Measurements from ENCODE around the gene KLF16. TPM values are rescaled to one million over a fixed set of nuclear protein-coding genes. Genes with fewer than 3 reads are reported as not detected.

Gene KLF16
- total and polyA plus RNA-seq, 9 of the 15 experiments (the other 6 are each of a cell fraction or from before 2014, with no cell fraction given): 0.04 to 60.4 (median 6.8) TPM

DNA sequence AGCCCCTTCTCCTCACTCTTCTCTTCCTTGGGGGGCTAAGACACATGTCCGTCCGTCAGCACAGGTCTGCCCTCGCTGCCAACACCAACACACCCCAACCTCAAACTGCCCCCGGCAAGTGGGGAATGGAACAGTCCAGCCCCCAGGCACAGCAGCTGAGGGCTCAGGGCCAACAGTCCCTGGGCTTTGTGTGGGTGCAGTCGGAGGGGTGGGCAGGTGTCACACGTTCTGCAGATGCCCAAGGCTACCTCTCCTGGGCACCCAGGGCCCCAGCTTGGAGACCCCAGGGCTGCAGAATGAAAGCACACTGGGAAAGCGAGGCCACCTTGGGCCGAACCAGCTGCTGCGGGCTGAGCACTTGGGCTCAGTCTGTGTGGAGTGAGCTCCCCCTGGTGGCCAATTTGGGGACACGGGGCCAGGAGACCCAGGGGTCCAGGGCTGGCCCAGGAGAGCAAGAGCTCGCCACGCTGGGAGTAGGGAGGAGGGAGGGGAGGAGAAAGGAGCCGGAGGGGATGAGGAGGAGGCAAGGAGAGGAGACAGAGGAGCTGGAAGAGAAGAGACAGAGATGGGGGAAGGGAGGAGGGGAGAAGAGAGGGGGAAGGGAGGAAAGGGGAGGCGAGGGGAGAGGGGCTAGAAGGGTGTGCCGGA, 37.3 kb downstream of the KLF16 start (continued):
- no peak for TF ChIP-seq NR4A1 (CRISPR knock-in tag; IDR thresholded peaks at IDR 0.05)
- TF ChIP-seq NR4A1 (tag; IDR thresholded peaks at IDR 0.05): no peak
- TF ChIP-seq GTF2A2 (tag; IDR thresholded peaks at IDR 0.05): no peak
- no peak for TF ChIP-seq PHB2 (IDR thresholded peaks at IDR 0.05; ENCODE audit: low read depth)
- no peak for TF ChIP-seq CHD1 (IDR thresholded peaks at IDR 0.05; ENCODE audit: low read length)
- no peak for TF ChIP-seq ZNF3 (CRISPR knock-in tag; IDR thresholded peaks at IDR 0.05)
- TF ChIP-seq MYBL2 (IDR thresholded peaks at IDR 0.05; ENCODE audit: low read depth): no peak
- TF ChIP-seq MYBL2 (CRISPR knock-in tag; IDR thresholded peaks at IDR 0.05; ENCODE audit: borderline replicate concordance): no peak
- no peak for TF ChIP-seq NCOA6 (IDR thresholded peaks at IDR 0.05)
- TF ChIP-seq THRAP3 (IDR thresholded peaks at IDR 0.05; ENCODE audit: borderline replicate concordance): no peak
- TF ChIP-seq TAF9B (IDR thresholded peaks at IDR 0.05; ENCODE audit: partially characterized antibody): no peak
- TF ChIP-seq BRF1 (IDR thresholded peaks at IDR 0.05; ENCODE audit: borderline replicate concordance, extremely low read depth, insufficient read length): no peak
- TF ChIP-seq, protein P1, sequence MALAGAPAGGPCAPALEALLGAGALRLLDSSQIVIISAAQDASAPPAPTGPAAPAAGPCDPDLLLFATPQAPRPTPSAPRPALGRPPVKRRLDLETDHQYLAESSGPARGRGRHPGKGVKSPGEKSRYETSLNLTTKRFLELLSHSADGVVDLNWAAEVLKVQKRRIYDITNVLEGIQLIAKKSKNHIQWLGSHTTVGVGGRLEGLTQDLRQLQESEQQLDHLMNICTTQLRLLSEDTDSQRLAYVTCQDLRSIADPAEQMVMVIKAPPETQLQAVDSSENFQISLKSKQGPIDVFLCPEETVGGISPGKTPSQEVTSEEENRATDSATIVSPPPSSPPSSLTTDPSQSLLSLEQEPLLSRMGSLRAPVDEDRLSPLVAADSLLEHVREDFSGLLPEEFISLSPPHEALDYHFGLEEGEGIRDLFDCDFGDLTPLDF (CRISPR knock-in tag; IDR thresholded peaks at IDR 0.05): no peak
- TF ChIP-seq ARID1B (IDR thresholded peaks at IDR 0.05): 0 out of 2 replicates have a peak, but pooled peaks have one; percentile 28
- TF ChIP-seq HDAC2 (IDR thresholded peaks at IDR 0.05): no peak
- no peak for TF ChIP-seq SETDB1 (IDR thresholded peaks at IDR 0.05; ENCODE audit: low read length)
- TF ChIP-seq ZBTB5 (IDR thresholded peaks at IDR 0.05): peak; percentile 59; the same call in 1 of the 2 replicates
- TF ChIP-seq POU5F1 (IDR thresholded peaks at IDR 0.05; ENCODE audit: borderline replicate concordance, low read depth, low read length, partially characterized antibody): no peak
- TF ChIP-seq ZNF79 (CRISPR knock-in tag; IDR thresholded peaks at IDR 0.05; ENCODE audit: low read depth): no peak
- no peak for TF ChIP-seq BRD4 (IDR thresholded peaks at IDR 0.05)
- peak; percentile 36 for TF ChIP-seq NEUROD1 (IDR thresholded peaks at IDR 0.05; ENCODE audit: borderline replicate concordance, low read depth, low read length, partially characterized antibody)
- no peak for TF ChIP-seq PURB (CRISPR knock-in tag; IDR thresholded peaks at IDR 0.05; ENCODE audit: low read depth)
- TF ChIP-seq, protein P2, sequence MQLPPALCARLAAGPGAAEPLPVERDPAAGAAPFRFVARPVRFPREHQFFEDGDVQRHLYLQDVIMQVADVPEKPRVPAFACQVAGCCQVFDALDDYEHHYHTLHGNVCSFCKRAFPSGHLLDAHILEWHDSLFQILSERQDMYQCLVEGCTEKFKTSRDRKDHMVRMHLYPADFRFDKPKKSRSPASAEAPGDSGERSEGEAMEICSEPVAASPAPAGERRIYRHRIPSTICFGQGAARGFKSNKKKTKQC (CRISPR knock-in tag; IDR thresholded peaks at IDR 0.05): no peak
- TF ChIP-seq WHSC1 (IDR thresholded peaks at IDR 0.05; ENCODE audit: low read length): no peak
- TF ChIP-seq, protein P3, sequence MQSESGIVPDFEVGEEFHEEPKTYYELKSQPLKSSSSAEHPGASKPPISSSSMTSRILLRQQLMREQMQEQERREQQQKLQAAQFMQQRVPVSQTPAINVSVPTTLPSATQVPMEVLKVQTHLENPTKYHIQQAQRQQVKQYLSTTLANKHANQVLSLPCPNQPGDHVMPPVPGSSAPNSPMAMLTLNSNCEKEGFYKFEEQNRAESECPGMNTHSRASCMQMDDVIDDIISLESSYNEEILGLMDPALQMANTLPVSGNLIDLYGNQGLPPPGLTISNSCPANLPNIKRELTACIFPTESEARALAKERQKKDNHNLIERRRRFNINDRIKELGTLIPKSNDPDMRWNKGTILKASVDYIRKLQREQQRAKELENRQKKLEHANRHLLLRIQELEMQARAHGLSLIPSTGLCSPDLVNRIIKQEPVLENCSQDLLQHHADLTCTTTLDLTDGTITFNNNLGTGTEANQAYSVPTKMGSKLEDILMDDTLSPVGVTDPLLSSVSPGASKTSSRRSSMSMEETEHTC (IDR thresholded peaks at IDR 0.05): no peak
